GM23248 (cell line): ENCODE results near the gene TPRG1L. TPM values are rescaled to one million over a fixed set of nuclear protein-coding genes. Genes with fewer than 3 reads are reported as not detected.

Experiments used
- DNase-seq: peaks from one replicate; pipeline ENCODE4 v3.0.0-alpha.2; 2015
- H2AFZ ChIP-seq: fragments of 200-600 bp; sonication (generic); 2 replicates; pipeline ENCODE4 v1.6.1; 2016; ENCODE audit warnings: antibody characterized with exemption
- H3F3A ChIP-seq: fragments of 200-600 bp; sonication (generic); 2 replicates; pipeline ENCODE4 v1.6.1; 2016; ENCODE audit warnings: mild to moderate bottlenecking, antibody characterized with exemption, mixed run types; ENCODE audit not compliant: insufficient read depth
- H3K27ac ChIP-seq: fragments of 200-600 bp; sonication (generic); 2 replicates; pipeline ENCODE4 v1.5.1; 2016; ENCODE audit warnings: mild to moderate bottlenecking
- H3K27me3 ChIP-seq: fragments of 200-600 bp; sonication (generic); replicated peaks from 2 replicates; pipeline ENCODE4 v1.6.1; 2016; ENCODE audit warnings: mild to moderate bottlenecking; ENCODE audit not compliant: insufficient read depth
- H3K36me3 ChIP-seq: fragments of 200-600 bp; sonication (generic); 2 replicates; pipeline ENCODE4 v1.6.1; 2016; ENCODE audit warnings: low read depth, mild to moderate bottlenecking
- H3K4me1 ChIP-seq: fragments of 200-600 bp; sonication (generic); 2 replicates; pipeline ENCODE4 v1.6.1; 2016; ENCODE audit warnings: mild to moderate bottlenecking; ENCODE audit not compliant: insufficient read depth
- H3K4me2 ChIP-seq: fragments of 200-600 bp; sonication (generic); one replicate; pipeline ENCODE4 v1.6.1; 2016; ENCODE audit warnings: mild to moderate bottlenecking; ENCODE audit not compliant: unreplicated experiment
- H3K4me3 ChIP-seq: fragments of 200-600 bp; sonication (generic); 2 replicates; pipeline ENCODE4 v1.5.1; 2016; ENCODE audit warnings: mild to moderate bottlenecking
- H3K79me2 ChIP-seq: fragments of 200-600 bp; sonication (generic); 2 replicates; pipeline ENCODE4 v1.6.1; 2016; ENCODE audit warnings: mild to moderate bottlenecking; ENCODE audit not compliant: insufficient read depth
- H3K9ac ChIP-seq: fragments of 200-600 bp; sonication (generic); 2 replicates; pipeline ENCODE4 v1.6.1; 2016; ENCODE audit warnings: mild to moderate bottlenecking
- H3K9me2 ChIP-seq: fragments of 200-600 bp; sonication (generic); 2 replicates; pipeline ENCODE4 v1.6.1; 2016; ENCODE audit warnings: mixed run types, mild to moderate bottlenecking, moderate library complexity; ENCODE audit not compliant: insufficient read depth
- H3K9me3 ChIP-seq: fragments of 200-600 bp; sonication (generic); one replicate; pipeline ENCODE4 v1.6.1; 2017; ENCODE audit warnings: low read depth
- H4K20me1 ChIP-seq: fragments of 200-600 bp; sonication (generic); 2 replicates; pipeline ENCODE4 v1.6.0; 2016; ENCODE audit not compliant: insufficient read depth
- EZH2 ChIP-seq: fragments of 200-600 bp; sonication (generic); IDR thresholded peaks from 2 replicates; pipeline ENCODE4 v1.6.1; 2018; ENCODE audit warnings: antibody characterized with exemption, mild to moderate bottlenecking; ENCODE audit not compliant: insufficient read depth, poor library complexity, severe bottlenecking
- EZH2phosphoT487 ChIP-seq: fragments of 200-600 bp; sonication (generic); IDR thresholded peaks from 2 replicates; pipeline ENCODE4 v1.6.1; 2018; ENCODE audit warnings: antibody characterized with exemption, moderate library complexity, mild to moderate bottlenecking, low read depth; ENCODE audit not compliant: insufficient read depth
- WGBS, 2 experiments: methylation state at CpG; one replicate each; pipeline ENCODE4 v1.1.6; 2015 to 2017; ENCODE audit warnings: low lambda C conversion rate in 2 of 2, low coverage in 1 of 2; ENCODE audit errors: missing lambda C conversion rate in 2 of 2; 5-methylcytosine and 5-hydroxymethylcytosine counted together
- in situ Hi-C: fragments of 300-500 bp; cut with MboI; formaldehyde crosslinking; loops from 2 replicates; pipeline ENCODE4 v1.15.0; 2020
- polyA plus RNA-seq: library from polyadenylated mRNA; unstranded; fragments of >200 nt; fragmentation: Nextera tagmentation; extraction: Ambion mirVana; gene quantifications from 2 replicates; pipeline ENCODE4 v1.2.1, GENCODE V29; 2016
- total RNA-seq: library from RNA; depleted of rRNA; stranded (reverse); fragments of >200 nt; shearing (Covaris generic); gene quantifications from 2 replicates; pipeline ENCODE4 v1.2.3, GENCODE V29; 2014

The TPRG1L gene
- total and polyA plus RNA-seq, 2 experiments from 2014 or later = 30.7 to 30.9 TPM

GRCh38 chr1:3669421-3669821, 44.6 kb downstream of the TPRG1L start:
- Histone ChIP-seq H3K4me1 (no peaks in the 10 kb centered on the region), H3K9me2 (no peaks in the 10 kb centered on the region), H3K9ac (no peak overlapping the region), H3K79me2 (no peaks in the 10 kb centered on the region), H3K27me3 (no peaks in the 10 kb centered on the region; the same call in 1 of the 2 replicates), H3K4me3 (no peak overlapping the region), H3K9me3 (no peaks in the 10 kb centered on the region), H4K20me1 (no peaks in the 10 kb centered on the region), H2AFZ (no peak overlapping the region), H3K4me2 (no peak overlapping the region), H3K36me3 (no peaks in the 10 kb centered on the region), H3K27ac (no peak overlapping the region), H3F3A (no peaks in the 10 kb centered on the region)
- in situ Hi-C loops = no loop called here
- peak; percentile 18 for DNase-seq
- TF ChIP-seq EZH2phosphoT487 (no peak), EZH2 (no peak)
- 33 to 47% methylated on average over 12 to 14 of the region's 14 CpGs for WGBS, 2 experiments

- in situ Hi-C loops = no loop called here
- Histone ChIP-seq H3K27ac (no peak overlapping the region), H4K20me1 (no peaks in the 10 kb centered on the region), H3F3A (no peaks in the 10 kb centered on the region), H3K79me2 (no peaks in the 10 kb centered on the region), H3K36me3 (no peaks in the 10 kb centered on the region), H3K4me2 (no peak overlapping the region), H3K9me3 (no peaks in the 10 kb centered on the region), H2AFZ (no peak overlapping the region), H3K9me2 (no peaks in the 10 kb centered on the region), H3K4me3 (no peak overlapping the region), H3K27me3 (no peaks in the 10 kb centered on the region; the same call in 1 of the 2 replicates), H3K9ac (no peak overlapping the region), H3K4me1 (no peaks in the 10 kb centered on the region)
- TF ChIP-seq EZH2phosphoT487 (no peak), EZH2 (no peak)
- 60 to 62% methylated on average over 8 to 9 of the region's 9 CpGs for WGBS, 2 experiments
- no peak for DNase-seq
These were observed 45.2 kb downstream of the TPRG1L start for GRCh38 chr1:3669971-3670431.

- Histone ChIP-seq H3K36me3 (no peaks in the 10 kb centered on the region), H2AFZ (no peak overlapping the region), H3K9me3 (no peaks in the 10 kb centered on the region), H3K27me3 (no peaks in the 10 kb centered on the region; the same call in 1 of the 2 replicates), H3K79me2 (no peaks in the 10 kb centered on the region), H3K4me2 (no peak overlapping the region), H4K20me1 (no peaks in the 10 kb centered on the region), H3K9me2 (no peaks in the 10 kb centered on the region), H3K4me3 (no peak overlapping the region), H3K27ac (no peak overlapping the region), H3F3A (no peaks in the 10 kb centered on the region), H3K9ac (no peak overlapping the region), H3K4me1 (no peaks in the 10 kb centered on the region)
- in situ Hi-C loops = no loop called here
- no peak for DNase-seq
- TF ChIP-seq EZH2 (no peak), EZH2phosphoT487 (no peak)
- WGBS, 2 experiments = 56 to 60% methylated on average over 15 of the region's 15 CpGs
These were observed 46.0 kb downstream of the TPRG1L start for GRCh38 chr1:3670823-3671265.

GRCh38 chr1:3671371-3672180, 46.8 kb downstream of the TPRG1L start:
- in situ Hi-C loops = no loop called here

More at GRCh38 chr1:3671371-3672180, 46.8 kb downstream of the TPRG1L start:
- no peak overlapping the region for H2AFZ ChIP-seq
- no peaks in the 10 kb centered on the region for H3K79me2 ChIP-seq
- no peaks in the 10 kb centered on the region for H3K9me2 ChIP-seq
- H3F3A ChIP-seq = no peaks in the 10 kb centered on the region
- no peaks in the 10 kb centered on the region for H3K9me3 ChIP-seq
- H3K4me2 ChIP-seq = no peak overlapping the region
- no peaks in the 10 kb centered on the region for H3K4me1 ChIP-seq
- H3K9ac ChIP-seq = no peak overlapping the region
- TF ChIP-seq EZH2phosphoT487 = no peak
- no peak for TF ChIP-seq EZH2
- no peaks in the 10 kb centered on the region for H4K20me1 ChIP-seq
- H3K27me3 ChIP-seq = no peaks in the 10 kb centered on the region; the same call in 1 of the 2 replicates
- no peak overlapping the region for H3K4me3 ChIP-seq
- 29 to 37% methylated on average over 29 of the region's 29 CpGs for WGBS, 2 experiments
- H3K27ac ChIP-seq = no peak overlapping the region
- DNase-seq = no peak
- H3K36me3 ChIP-seq = no peaks in the 10 kb centered on the region
